Globus pallidus (tissue), 1 donor: Measurements from ENCODE around the gene TMEM114.
A peak's percentile ranks its signal among the peaks of the same experiment; 100 is the strongest.

Experiments
- DNase-seq: peaks from one replicate; pipeline ENCODE4 v3.0.0-alpha.2; 2015; ENCODE audit warnings: low spot score

Gene TMEM114

GRCh38 chr16:8589900-8590688 lies at the start of gene TMEM114:
Gene TMEM114 (minus strand): TSS chr16:8590511. CDS start chr16:8589838, 673 bp downstream.
- no peak for DNase-seq

DNA sequence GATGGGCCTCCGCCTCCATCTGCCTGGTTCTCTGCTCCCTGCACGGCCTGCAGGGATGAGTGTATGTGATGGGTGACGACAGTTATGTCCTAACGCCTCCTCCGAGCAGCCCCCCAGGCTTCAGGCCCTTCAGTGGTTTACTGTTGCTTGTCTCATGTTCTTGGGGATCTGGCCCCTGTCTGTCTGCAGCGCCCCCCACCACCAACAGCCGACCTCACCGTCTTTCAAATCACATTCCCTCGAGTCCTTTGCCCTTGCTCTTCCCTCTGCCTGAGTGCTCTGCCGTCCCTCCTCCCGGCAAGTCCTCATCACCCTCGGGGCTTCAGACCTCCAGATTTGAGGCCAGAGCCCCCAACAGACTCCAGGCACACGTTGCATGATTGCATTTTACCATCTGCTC lies 49.4 kb upstream of the TMEM114 start:
- no peak for DNase-seq

DNA sequence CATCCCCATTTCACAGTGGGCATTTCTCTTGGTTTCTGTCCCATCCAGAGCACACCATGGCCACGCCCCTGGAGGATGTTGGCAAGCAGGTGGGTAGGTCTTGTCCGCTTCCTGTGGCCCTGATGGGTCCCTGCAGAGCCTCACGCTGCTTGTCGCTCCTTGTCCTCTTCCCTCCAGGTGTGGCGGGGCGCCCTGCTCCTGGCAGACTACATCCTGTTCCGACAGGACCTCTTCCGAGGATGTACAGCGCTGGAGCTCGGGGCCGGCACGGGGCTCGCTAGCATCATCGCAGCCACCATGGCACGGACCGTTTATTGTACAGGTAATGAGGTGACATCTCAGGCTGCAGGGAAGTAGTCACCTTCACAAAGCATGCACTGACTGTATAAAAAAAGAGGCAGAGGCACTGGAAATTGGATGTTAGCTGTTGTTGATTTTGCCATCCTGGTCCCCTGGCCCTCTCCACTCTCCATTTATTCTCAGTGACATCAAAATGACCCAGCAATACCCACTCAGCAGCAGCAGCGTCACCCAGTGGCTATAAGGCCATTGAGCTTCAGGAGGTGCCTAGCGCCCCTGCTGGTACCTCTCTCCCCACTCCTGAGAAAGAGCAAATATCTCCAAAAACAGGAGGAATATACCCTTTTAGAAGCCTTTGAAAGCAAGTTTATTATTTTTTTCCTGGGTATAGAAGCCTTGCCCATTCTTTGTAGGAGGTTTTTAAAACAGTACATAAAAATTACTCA lies 44.9 kb upstream of the TMEM114 start:
- DNase-seq = no peak

DNA sequence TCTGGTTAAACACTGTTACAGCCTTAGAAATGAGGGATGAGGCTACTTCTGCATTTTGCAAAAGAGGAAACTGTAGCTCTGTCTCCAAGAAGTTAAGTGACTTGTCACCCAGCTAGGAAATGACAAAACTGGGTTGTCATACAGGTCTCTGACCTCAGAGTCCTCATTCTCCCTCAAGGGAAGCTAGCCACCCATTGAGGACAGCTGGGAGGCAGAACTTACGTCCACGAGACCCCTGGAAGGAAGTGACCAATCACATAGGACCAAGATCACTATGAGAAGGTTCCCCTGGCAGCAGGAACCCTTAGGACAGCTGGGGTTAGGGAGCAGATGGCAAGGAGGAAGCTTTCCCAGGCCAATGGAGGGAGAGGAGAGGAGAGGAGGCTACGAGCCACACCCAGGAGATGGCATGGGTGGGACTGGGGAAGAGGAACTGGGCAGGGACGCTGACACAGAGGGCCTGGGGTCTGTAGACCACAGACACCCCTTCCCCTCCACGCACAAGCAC lies 42.4 kb upstream of the TMEM114 start:
- peak; percentile 33 for DNase-seq

DNA sequence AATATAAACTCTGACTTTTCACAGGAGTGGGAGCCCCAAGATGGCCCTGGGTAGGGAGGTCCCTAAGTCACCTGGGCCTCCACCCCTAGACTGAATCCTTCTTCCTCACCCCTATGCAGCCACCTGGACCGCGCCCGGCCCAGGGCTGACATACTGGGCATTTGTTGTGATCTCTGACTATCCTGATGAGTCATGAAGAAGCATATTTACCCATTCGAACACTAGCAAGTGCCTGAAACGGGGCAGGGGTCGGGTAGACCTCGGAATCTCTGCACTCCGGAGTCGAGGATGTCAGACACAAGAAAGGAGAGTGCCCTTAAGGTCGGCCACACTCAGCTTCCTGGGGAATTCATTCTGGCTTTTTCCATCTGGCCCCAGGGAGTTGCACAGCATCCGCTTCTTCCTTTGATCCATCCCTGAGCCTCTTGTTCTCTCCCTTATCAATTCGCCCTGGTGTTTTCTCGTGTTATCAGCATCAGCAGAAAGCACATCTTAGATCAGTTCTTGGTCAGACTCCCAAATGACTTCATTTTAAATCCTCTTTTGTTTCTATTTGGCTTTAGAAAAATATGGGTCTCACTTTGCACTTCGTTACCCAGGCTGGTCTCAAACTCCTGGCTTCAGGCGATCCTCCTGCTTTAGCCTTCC lies 41.6 kb upstream of the TMEM114 start:
- no peak for DNase-seq

GRCh38 chr16:8631373-8631772 lies 41.1 kb upstream of the TMEM114 start:
- DNase-seq = peak; percentile 24

DNA sequence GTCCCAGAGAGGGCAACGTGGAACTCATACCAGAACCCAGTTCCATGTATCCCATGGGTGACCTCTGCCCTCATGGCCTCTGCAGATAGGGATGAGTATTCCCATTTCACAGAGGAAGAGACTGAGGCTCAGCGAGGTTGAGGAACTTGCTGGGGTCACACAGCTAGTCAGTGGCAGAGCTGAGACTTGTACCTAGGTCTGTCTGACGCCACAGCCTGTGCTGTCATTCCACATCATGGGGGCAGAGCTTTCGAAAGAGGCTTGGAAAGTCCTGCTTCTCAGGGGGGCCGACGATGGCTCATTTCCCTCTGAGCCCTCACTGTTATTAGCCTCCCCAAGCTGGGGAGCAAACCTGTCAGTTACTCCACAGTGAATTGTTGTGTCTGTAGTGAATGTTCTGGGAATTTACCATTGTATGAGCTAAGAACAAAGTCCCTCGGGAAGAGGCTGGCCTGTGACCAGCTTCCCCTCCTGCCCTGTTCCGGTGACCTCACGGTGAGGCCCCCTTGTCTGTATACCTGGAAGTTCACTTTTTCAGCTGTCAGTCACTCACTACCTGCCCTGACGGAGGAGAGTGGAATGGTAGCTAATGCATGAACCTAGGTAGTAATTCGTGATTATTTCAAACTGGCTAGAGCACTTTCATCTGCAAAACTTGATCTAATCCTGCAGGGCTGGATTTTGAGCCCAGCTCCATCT lies 40.1 kb upstream of the TMEM114 start:
- no peak for DNase-seq

DNA sequence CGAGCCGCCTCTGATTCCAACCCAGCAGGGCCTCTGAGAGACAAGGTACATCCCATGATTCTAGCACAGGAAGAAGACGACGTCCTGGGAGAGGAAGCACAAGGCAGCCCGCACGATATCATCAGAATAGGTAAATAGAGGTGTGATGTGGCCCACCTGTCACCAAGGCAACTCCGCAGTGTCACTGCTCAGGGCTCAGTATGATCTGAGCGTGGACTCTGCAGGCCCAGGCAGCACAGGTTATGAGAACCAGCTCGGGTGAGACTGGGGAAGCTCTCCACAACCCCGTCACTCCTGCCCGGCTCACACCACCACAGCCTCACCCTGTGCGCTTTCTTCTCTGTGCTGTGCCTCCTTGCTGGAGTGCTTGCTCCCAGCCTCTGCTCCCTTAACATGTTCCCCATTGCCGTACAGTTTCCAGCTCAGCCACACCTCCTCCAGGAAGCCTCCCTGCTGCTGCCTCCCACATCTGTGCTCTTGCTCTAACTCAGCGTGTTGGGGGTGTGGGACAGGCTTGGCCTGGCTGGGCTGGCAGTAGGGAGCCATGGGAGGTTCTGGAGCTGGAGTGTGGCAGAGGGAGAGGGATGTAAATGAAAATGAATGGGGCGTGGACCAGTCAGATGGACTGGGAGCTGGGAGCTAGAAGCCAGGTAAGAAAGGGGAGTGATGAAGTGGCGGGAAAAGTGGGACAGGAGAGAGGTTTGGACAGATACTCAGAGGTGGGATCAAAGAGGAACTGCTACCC lies 38.8 kb upstream of the TMEM114 start:
- no peak for DNase-seq

DNA sequence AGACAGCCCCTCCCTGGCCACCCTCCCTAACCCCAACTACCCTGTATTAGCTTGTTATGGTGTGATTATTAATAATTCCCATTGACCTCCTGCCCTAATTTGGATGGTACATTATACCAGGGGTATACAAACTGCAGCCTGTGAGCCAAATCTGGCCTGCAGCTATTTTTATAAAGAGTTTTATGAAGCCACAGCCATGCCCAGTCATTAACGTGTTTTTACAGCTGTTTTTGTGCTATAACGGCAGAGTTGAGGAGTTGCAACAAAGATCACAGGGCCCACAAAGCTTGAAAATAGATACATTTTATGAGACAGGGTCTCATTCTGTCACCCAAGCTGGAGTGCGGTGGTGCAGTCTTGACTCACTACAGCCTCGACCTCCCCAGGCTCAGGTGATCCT lies 37.1 kb upstream of the TMEM114 start:
- DNase-seq = no peak

DNA sequence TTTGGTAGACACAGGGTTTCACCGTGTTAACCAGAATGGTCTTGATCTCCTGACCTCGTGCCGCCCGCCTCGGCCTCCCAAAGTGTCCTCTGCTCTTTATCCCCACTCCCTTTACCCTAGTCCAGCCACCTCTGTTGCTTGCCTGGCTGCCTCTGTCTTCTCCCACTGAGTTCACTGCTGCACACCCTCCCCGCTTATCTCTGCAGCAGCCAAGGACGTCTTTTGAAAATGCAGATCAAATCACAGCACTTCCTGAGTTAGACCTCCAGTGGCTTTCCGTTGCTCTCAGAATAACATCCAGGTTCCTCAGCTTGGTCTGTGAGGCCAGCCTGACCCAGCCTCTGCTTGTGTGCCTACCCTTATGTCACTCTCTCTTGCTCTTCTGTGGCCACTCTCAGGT lies 36.6 kb upstream of the TMEM114 start:
- no peak for DNase-seq

DNA sequence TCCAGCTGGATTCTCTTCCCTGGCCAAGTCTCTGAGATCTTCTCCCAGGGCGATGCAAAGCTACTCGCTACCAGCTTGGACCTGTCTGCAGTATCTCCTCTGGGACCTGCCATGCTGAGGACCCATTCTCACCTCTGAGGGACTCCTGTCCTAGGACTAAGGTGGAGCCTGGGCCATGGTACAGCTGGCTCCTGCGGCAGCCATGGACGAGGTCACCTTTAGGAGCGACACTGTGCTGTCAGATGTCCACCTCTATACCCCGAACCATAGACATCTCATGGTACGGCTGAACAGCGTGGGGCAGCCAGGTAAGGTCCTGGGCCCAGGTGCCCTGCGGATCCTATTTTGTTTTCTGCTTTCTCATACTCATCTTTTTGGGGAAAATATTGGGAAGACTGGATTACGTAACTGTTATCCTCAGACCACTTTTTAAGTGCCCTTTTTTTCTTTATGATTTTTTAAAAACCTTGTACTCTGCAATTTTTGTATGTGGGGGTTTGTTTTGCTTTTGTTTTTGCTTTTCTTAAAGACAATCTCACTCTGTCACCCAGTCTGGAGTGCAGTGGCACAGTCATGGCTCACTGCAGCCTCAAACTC lies 35.3 kb upstream of the TMEM114 start:
- no peak for DNase-seq

DNA sequence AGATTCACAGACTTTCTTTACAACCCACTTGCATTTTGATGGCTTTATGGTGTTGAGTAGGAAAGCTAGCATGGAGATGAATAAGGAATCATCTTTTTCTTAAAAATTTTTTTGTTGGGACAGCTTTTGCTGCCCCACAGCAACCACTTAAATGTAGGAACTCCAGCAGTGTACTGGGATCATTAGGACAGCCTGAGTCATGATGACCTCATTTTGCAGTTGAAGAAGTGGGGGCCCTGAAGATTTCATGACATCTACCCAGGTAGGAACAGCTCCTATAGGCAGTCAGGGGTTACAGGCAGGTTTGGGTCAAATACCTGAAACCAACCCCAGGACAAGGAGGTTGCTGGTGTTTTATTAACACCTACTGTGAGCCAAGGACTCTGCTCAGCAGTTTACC lies 33.3 kb upstream of the TMEM114 start:
- no peak for DNase-seq

DNA sequence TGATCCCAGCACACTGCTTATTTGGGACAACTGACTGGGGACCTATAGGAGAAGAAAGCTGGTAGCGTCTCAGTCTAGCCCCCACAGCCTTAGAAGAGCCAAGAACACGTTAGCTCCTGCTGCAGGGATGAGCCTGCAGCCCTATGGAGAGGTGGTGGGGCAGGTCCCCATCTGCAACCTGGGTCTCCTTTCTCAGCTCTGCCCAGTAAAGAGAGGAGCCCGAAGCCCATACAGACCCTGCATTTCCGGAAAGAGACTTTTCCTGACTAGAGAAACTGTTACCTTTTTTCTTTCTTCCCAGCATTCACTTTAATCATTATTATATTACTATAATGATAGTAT lies 32.0 kb upstream of the TMEM114 start:
- DNase-seq = no peak

- peak; percentile 85 for DNase-seq
Observed at GRCh38 chr16:8621572-8622314, 31.4 kb upstream of the TMEM114 start, which contains the start of gene METTL22. Gene METTL22 (plus strand): TSS chr16:8621698. CDS start chr16:8625666, 3,968 bp downstream.

DNA sequence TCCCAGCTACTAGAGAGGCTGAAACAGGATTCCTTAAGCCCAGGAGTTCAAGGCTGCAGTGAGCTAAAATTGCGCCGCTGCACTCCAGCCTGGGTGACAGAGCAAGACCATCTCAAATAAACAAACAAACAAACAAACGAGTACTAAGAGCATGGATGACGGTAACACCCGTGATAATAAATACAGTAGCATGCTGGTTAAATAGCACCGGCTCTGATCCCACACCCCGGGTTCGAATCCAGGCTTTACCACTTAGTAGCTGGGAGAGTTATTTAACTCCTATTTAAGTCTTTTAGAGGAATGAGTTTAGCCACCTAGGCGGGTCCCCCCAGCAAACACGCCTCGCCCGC lies 30.9 kb upstream of the TMEM114 start:
- no peak for DNase-seq

DNA sequence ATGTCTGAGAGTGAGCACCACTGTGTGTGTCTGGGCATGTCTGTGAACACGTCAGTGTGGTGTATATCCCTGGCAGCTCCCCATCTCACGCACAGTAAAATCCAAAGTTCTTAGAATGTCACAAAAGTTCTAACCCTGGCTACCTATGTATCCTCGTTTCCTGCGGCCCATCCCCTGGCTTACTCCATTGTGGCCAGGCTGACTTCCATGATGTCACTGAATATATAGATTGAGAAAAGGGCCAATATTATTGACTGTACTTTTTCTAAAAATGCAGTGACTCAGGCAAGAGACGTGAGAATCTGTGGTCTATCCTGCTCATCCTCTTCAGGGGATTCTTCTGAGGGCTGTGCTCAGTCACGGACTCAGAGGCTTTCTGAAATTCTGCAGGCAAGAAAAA lies 30.2 kb upstream of the TMEM114 start:
- no peak for DNase-seq

DNA sequence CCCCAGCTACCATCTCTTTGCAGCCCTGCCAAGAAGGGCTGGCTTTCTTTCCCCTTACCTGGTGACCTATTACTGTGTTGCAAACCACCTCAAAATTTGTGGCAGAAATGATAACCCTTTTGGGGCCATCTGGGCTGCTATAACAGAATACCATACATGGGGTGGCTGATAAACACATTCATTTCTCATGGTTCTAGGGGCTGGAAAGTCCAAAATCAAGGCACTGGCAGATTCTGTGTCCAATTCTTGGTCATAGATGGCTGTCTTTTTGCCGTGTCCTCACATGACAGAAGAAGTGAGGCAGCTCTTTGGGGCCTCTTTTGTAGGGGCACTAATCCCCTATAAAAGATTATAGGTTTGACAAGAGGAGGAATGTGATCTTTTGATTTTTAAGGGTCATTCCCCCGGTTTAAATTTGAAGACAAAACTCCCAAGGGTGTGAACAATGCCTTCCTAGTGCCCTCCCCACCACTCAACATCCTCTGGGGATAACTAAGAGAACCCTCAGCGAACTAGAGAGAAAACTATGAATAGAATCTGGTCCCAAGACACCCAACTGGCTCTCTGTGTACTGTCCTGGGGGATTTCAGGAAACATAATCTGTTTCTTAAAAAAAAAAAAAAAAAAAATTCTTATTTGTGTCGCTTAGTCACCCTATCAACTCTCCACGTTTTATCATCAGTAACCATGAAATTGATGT lies 29.5 kb upstream of the TMEM114 start:
- no peak for DNase-seq

GRCh38 chr16:8614435-8615029 lies 24.2 kb upstream of the TMEM114 start:
- no peak for DNase-seq

DNA sequence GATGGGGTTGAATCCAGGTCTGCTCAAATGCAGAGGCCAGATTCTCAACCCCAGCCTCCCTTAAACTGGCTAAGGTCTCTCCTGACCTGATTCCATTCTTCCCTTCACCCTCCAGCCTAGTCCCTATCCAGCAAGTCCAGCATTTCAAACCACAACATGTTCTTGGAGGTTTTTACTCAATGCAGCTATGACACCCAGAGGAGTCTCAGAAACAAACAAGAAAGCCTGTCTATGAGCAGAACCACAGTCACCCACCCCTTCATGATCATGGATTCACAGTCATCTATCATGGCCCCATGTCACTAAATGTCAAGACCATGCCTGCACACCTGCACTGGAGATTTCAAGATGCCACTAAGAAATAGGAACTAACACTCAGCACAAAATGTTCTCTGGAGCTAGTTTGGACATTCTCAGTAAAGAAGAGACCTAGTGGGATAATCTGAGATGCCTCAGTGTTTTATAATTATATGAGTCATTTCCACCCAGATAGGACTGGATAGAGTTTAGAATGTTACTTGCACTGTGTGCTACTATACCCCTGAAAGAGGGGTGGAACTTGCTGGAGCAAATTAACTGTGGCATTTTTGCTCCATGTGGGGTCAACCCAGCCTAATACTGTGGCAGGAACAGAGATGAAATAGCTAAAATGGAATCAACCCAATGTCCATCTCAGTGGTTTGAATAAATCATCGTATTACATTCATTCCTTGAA lies 21.7 kb upstream of the TMEM114 start:
- no peak for DNase-seq
